Lower lobe of right lung (tissue), 2 donors: ENCODE data around the gene THSD7A. TPM values are rescaled to one million over a fixed set of nuclear protein-coding genes. Genes with fewer than 3 reads are reported as not detected.

ENCODE experiments used
- ATAC-seq, 2 donors: fragments of 200-7000 bp; cut with Tn5 transposase; one replicate each; pipeline ENCODE4 v1.9.1; 2020 to 2022; ENCODE audit warnings: mild to moderate bottlenecking in 2 of 2, moderate library complexity in 2 of 2
- DNase-seq: peaks from one replicate; pipeline ENCODE4 v3.0.0-alpha.2; 2020
- H3K27ac ChIP-seq: fragments of 200-600 bp; one replicate; pipeline ENCODE4 v1.8.0; 2022
- H3K27me3 ChIP-seq: fragments of 200-600 bp; one replicate; pipeline ENCODE4 v1.8.0; 2022; ENCODE audit warnings: low read depth
- H3K36me3 ChIP-seq: fragments of 200-600 bp; one replicate; pipeline ENCODE4 v1.8.0; 2022; ENCODE audit warnings: mild to moderate bottlenecking
- H3K4me1 ChIP-seq: fragments of 200-600 bp; one replicate; pipeline ENCODE4 v1.8.0; 2022
- H3K4me3 ChIP-seq: fragments of 200-600 bp; one replicate; pipeline ENCODE4 v1.8.0; 2022; ENCODE audit warnings: mild to moderate bottlenecking
- H3K9me3 ChIP-seq: fragments of 200-600 bp; one replicate; pipeline ENCODE4 v1.8.0; 2022
- intact Hi-C: fragments of 100-400 bp; cut with DNase I; formaldehyde crosslinking; loops from one replicate; pipeline ENCODE4 v1.11.0; 2022
- total RNA-seq: library from RNA; stranded (reverse); fragmentation: NEBNext Ultra II Directional; extraction: Animal tissue kit (Norgen Biotek cat#: 25700); gene quantifications from one replicate; pipeline ENCODE4 v1.2.1, GENCODE V29; 2021
- TF ChIP-seq, protein P1 (sequence below): fragments of 200-600 bp; IDR thresholded peaks from one replicate; pipeline ENCODE4 v1.8.0; 2022; ENCODE audit warnings: antibody characterized with exemption, mild to moderate bottlenecking
- donor health status: DM: no; HTN: yes; CAD: no; lungs with severe emphysema.

The THSD7A gene
- total RNA-seq, 1 donor from 2014 or later: 7.2 TPM

DNA sequence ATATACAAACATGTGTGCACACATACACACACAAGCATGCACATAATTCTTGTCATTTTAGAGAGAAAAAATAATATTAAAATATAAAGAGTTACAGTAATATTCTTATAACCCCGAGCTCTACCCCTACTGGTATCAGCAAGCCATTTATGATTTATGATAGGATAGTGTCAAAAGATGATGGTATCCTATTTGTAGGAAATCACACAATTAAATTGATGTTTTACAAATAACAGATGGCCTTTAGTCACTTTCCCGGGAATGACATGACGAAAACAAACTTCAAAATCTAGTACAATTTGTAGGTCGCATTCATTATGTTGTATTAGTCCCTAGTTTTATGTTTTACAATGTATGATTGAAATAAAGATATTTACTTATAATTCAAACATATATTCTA lies 36.8 kb downstream of the THSD7A start:
- DNase-seq: no peak
- Histone ChIP-seq H3K27ac (no peak overlapping the region), H3K9me3 (no peaks in the 10 kb centered on the region), H3K27me3 (no peaks in the 10 kb centered on the region), H3K36me3 (no peaks in the 10 kb centered on the region), H3K4me1 (no peaks in the 10 kb centered on the region), H3K4me3 (no peak overlapping the region)
- TF ChIP-seq, protein P1, sequence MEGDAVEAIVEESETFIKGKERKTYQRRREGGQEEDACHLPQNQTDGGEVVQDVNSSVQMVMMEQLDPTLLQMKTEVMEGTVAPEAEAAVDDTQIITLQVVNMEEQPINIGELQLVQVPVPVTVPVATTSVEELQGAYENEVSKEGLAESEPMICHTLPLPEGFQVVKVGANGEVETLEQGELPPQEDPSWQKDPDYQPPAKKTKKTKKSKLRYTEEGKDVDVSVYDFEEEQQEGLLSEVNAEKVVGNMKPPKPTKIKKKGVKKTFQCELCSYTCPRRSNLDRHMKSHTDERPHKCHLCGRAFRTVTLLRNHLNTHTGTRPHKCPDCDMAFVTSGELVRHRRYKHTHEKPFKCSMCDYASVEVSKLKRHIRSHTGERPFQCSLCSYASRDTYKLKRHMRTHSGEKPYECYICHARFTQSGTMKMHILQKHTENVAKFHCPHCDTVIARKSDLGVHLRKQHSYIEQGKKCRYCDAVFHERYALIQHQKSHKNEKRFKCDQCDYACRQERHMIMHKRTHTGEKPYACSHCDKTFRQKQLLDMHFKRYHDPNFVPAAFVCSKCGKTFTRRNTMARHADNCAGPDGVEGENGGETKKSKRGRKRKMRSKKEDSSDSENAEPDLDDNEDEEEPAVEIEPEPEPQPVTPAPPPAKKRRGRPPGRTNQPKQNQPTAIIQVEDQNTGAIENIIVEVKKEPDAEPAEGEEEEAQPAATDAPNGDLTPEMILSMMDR: no peak
- ATAC-seq: no peak
- intact Hi-C loops: no loop called here

DNA sequence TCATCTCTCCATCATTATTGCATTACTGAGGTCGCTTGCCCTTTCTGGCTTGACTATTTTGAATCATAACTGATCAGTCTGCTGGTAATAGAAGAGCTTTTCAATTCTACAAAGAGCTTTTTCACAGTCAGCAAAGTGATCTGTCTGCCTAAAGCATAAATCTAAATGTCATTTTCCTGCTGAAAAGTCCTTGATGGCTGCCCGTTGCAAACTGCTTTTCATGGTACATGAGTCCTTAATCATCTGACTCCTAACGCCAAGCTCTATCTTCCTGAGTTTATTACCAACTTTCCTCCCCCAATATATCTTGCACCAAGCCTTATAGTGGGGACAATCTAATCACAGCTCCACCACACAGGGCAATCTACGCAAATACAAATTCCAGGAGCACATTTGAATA lies 39.8 kb downstream of the THSD7A start:
- Histone ChIP-seq H3K4me1 (no peaks in the 10 kb centered on the region), H3K9me3 (no peaks in the 10 kb centered on the region), H3K27ac (no peak overlapping the region), H3K36me3 (no peaks in the 10 kb centered on the region), H3K4me3 (no peak overlapping the region), H3K27me3 (no peaks in the 10 kb centered on the region)
- intact Hi-C loops: no loop called here
- TF ChIP-seq, protein P1: no peak
- no peak for DNase-seq
- ATAC-seq: no peak

DNA sequence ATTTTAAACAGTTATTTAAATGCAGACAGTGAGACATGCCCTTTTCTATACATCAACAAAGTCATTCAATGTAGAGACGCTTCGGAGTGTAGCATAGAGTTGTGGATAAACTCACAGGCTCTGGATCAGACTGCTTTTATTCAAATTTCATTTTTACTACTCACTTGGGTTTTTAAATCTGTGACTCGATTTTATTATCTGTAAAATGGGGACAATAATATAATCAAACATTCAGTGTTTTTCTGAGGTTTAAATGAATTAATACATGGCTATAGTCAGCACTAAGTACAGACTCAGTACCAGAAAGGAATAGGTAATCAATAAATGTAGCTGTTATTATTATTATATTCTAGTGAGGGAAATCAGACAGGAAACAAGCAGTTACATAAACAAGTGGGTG lies 43.4 kb downstream of the THSD7A start:
- no peaks in the 10 kb centered on the region for H3K9me3 ChIP-seq
- DNase-seq: no peak

DNA sequence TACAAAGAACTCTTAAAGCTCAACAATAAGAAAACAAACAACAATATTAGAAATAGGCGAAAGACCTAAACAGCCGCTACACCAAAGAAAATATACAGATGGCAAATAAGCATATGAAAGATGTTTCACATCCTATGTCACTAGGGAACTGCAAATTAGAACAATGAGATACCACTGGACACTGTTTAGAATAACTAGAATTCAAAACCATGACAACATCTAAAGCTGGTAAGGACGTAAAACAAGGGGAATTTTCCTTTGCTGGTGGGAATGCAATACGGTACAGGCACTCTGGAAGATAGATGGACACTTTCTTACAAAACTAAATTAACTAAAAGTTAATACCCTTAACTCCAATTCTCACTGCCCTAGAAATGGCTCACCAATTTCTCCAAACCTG lies 44.5 kb downstream of the THSD7A start:
- intact Hi-C loops: no loop called here
- ATAC-seq (no peak), DNase-seq (no peak)
- H3K27me3 ChIP-seq: no peaks in the 10 kb centered on the region
- H3K4me1 ChIP-seq: no peaks in the 10 kb centered on the region
- no peaks in the 10 kb centered on the region for H3K9me3 ChIP-seq
- H3K27ac ChIP-seq: no peak overlapping the region
- no peak overlapping the region for H3K4me3 ChIP-seq
- no peaks in the 10 kb centered on the region for H3K36me3 ChIP-seq
- TF ChIP-seq, protein P1: no peak

More for the DNA sequence above, 43.4 kb downstream of the THSD7A start:
- intact Hi-C loops: no loop called here
- no peak overlapping the region for H3K4me3 ChIP-seq
- H3K27ac ChIP-seq: no peak overlapping the region
- no peaks in the 10 kb centered on the region for H3K4me1 ChIP-seq
- H3K36me3 ChIP-seq: no peaks in the 10 kb centered on the region
- ATAC-seq: no peak
- TF ChIP-seq, protein P1: no peak
- H3K27me3 ChIP-seq: no peaks in the 10 kb centered on the region

DNA sequence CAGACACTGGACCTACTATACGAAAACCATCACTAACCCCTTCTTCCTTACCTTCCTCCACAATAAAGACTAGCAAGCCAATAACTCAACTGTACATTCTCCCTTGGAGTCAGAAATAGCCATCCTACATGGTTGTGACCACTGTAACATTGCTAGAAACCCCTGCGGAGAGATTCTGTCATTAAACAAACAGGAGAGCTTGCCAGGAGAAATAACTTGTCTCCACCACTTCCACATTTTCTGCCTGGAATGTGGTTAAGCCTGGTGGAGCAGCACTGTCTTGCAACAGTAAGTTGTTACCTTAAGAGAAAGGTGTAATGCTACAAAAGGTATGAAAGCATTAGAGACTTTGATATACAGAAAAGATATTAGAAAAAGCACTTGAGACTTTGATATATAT lies 45.8 kb downstream of the THSD7A start:
- DNase-seq (no peak), ATAC-seq (peak; percentile 41 to 78)
- Histone ChIP-seq H3K4me3 (no peak overlapping the region), H3K9me3 (no peaks in the 10 kb centered on the region), H3K27ac (no peak overlapping the region), H3K36me3 (no peaks in the 10 kb centered on the region), H3K27me3 (no peaks in the 10 kb centered on the region), H3K4me1 (no peaks in the 10 kb centered on the region)
- intact Hi-C loops: no loop called here
- TF ChIP-seq, protein P1: no peak
